ENCODE measurements around the gene CASS4.

DNA sequence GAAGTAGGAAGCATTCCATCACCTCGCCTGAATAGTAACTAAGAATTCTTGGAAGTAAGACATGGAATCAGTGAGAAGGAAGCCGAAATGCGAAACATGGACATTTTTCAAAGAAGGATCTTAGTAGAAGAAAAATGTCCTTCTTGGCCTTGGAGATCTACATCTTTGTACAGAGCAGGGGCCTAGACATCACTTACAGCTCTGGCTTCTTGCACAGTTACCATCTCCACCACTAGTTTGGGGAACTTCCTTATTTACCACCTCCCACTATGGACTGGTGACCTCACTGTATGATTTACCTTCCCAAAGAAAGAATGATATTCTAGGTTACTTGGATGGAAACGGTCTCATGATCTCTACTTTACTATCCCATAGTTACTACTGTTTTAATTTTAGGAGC, 15.7 kb downstream of the CASS4 start:
- no peak for TF ChIP-seq CTCF (IDR thresholded peaks at IDR 0.05)
- no peak for TF ChIP-seq POLR2AphosphoS5 (IDR thresholded peaks at IDR 0.05)
- TF ChIP-seq POLR2A (IDR thresholded peaks at IDR 0.05): no peak
- TF ChIP-seq EP300 (IDR thresholded peaks at IDR 0.05; ENCODE audit: low read depth): no peak

Measured in transverse colon (tissue), 4 donors.